WTC11 (cell line): Measurements from ENCODE around the gene PPM1E.

Source experiments
- ATF6 ChIP-seq: sonication (generic); formaldehyde crosslinking; IDR thresholded peaks from 2 replicates; pipeline ENCODE4 v1.8.1; 2023; ENCODE audit warnings: mild to moderate bottlenecking, missing genetic modification reagents
- NR3C1 ChIP-seq: sonication (generic); formaldehyde crosslinking; conservative IDR thresholded peaks from 2 replicates; pipeline ENCODE4 v1.8.1; 2023; ENCODE audit warnings: low read depth, mild to moderate bottlenecking, missing genetic modification reagents

- no peak for TF ChIP-seq NR3C1 (CRISPR knock-in tag)
- no peak for TF ChIP-seq ATF6 (CRISPR knock-in tag)
These were observed 270.7 kb downstream of the PPM1E start for GRCh38 chr17:59026176-59026939.
